NCI-H2171 treated with DMSO at 0.1 percent for 48 hours (cell line): ENCODE data around the gene FSD2.
"Not testable (repeated sequence)": the region's sequence is repeated elsewhere in the genome, so short reads cannot be mapped to it uniquely, and the experiment has no call there.

Source experiments
- DNase-seq: peaks from one replicate; lab custom pipeline; 2025; lab: John Stamatoyannopoulos, UW

FSD2 gene

DNA sequence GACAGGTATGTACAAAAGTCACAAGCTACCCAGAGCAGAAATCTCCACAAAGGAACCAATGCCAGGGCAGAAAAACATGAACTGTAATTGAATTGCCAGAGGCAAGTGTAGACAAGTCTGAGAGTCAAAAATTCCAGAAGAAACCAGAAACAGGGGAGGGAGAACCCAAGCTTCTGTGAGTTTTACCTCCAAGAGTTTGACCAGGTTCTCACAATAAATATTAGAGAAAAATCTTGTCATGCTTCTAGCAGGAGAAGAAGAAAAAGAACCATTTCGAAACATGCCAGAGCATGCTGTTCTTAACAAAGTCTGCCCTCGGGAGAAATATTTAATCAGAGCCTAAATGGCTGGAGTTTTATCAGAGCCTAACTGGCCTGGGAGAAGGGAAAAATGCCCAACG is 63.7 kb downstream of the FSD2 start:
- no peak for DNase-seq

DNA sequence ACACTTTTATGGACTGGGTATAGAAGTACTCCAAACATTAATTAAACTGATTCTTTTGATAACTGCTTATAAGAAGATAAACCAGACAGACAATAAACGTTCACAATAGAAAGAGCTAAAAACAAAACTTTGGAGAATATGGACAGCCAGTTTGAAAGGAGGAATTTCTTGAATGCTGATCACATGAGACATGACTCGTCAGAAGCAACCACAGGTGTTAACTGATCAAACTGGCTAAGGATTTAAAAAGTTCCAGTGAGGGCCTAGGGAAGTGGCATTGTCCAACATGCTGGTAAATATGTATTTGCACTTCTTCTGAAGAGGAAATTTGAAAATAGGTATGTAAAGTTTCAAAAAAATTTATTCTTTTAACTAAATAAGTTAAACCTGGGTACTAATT is 66.8 kb downstream of the FSD2 start:
- DNase-seq = no peak

DNA sequence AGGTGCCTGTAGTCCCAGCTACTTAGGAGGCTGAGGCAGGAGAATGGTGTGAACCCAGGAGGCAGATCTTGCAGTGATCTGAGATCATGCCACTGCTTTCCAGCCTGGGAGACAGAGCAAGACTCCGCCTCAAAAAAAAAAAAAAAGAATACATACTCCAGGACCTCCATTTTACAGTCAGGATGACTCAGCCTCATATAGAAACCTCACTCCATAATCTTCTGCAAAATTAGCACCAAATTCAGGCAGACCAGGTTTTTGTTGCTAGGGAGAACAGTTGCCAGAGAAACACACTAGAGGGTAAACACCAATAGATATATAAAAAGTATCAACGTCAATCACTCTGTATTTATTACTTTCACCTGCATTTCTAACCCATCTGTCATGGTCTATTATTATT is 67.9 kb downstream of the FSD2 start:
- peak; percentile 28 for DNase-seq

DNA sequence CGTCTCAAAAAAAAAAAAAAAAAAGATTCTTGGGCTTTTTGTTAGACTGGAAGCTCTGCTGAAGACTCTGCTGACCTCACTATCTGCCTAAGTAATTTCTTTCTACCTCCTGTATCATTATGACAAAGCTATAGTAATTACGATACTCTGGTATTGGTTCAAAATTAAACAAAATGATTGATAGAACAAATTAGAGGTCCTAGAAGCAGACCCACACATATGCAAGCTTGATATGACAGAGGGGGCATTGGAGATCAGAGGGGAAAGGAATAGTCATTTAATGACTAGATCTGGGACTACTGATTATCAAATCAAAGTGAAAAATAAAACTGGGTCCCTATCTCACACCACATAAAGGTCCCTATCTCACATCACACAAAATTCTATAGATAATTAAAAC is 74.3 kb downstream of the FSD2 start:
- no peak for DNase-seq

DNA sequence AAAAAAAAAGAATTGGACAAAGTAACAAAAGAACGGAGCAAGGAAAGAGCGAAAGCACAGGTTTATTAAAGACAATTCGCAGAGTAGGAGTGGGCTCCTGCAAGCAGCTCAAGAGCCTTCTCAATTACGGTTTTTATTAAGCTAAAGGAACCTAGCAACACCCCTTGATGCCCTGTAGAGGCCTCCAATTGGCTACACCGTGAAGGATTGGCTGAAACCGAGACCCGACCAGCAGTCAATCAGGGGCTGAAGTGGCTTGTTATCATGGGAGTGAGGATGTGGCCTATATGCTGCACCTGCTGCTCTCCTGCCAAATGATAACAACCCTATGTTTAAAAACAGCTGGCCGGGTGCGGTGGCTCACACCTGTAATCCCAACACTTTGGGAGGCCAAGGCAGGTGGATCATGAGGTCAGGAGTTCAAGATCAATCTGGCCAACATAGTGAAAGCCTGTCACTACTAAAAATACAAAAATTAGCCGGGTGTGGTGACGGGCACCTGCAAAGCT is 75.8 kb downstream of the FSD2 start:
- no peak for DNase-seq

DNA sequence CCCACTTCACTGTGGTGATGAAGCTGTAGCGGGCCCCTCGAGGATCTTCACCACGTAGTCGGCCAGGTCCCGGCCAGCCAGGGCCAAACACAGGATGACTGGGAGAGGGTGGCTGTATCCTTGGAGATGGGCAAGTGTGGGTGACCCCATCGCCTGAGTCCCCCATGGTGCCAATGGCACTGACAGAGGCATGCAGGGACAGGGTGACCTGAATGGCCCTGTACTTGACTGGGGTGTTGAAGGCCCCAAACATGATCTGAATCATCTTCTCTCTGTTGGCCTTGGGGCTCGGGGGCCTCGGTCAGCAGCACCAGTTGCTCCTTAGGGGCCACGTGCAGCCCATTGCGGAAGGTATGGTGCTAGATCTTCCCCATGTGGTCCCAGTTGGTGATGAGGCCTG is 79.1 kb downstream of the FSD2 start:
- DNase-seq = no peak

DNA sequence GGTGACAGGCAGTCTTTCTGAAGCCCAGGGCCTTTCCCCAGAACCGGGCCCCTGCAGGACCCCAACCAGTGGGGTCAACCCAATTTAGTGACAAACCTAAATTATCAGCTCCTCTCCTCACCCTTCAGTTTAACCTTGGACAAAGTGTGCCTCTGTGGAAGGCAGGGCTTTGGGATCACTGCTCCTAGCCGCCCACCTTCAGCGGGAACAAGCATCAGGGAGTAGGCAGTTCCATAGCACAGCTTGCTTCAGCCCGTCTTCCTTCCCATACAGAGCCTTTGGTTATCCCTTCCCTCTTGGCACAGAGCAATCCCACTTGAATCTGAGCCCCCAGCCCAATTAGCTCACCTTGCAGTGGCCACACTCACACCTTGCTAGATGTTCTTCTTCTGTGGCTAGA is 90.9 kb downstream of the FSD2 start:
- DNase-seq = no peak

DNA sequence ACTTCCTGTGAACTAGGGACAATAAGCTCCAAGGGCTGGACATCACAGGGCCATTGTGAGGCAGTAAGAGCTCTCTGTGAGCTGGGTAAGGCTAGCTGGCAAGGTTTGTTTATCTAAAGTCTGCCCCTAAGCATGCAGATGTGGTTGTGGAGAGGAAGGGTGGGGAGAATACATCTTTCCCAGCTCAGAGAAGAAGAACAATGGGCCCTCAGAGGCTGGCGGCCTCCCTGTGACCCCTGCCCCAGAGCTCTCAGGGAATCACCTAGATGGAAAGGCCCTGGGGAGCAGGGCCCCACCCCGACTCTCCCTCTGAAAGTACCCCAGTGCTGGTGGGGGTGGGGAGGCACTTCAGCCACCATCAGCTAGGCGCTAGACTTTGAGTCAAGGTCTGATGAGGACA is 91.9 kb downstream of the FSD2 start:
- no peak for DNase-seq

DNA sequence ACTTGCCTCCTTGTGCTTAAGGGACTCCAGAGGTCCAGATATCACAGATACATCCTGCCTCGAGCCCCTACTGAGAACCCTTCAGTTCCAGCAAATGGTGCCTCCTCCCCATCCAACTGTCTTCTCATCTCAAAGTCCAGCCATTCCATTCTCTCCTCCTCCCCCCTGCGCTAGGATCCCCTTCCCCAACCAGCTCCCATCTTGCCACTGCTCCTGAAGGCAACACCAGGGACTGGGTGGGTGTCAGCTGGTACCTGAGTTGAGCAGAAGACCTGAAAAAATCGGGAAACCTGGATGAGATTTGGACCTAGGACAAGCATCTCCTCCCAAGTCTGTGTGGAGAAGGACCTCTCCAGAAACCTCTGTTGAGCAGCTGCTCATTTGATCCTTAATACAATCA is 93.8 kb downstream of the FSD2 start:
- DNase-seq = no peak

DNA sequence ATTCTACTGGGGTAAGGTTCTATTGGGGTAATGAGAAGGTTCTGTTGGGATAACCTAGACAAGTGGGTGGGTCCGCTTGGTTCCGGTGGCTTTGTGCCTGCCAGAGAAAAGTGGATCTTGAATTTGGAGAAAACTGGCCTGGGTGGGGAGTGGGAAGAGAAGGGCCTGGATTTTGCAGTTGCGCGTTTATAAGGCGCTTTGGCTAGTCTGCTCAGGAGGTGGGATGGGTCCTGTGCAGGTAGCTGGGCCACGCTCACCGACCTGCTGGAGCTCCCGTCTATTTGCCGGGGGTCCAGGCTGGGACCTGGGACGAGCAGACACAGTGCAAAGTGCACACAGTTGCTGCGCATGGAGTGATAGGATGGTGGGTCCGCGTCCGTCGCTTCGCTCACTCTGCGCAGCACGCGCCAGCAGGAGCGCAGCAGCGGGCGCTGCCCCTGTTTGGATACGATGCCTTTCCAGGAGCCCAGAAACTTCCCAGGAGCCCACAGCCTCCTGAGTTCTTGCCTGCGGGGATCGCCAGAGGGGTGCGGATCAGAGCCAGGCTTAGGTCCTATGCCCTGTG is 94.9 kb downstream of the FSD2 start:
- DNase-seq = no peak

DNA sequence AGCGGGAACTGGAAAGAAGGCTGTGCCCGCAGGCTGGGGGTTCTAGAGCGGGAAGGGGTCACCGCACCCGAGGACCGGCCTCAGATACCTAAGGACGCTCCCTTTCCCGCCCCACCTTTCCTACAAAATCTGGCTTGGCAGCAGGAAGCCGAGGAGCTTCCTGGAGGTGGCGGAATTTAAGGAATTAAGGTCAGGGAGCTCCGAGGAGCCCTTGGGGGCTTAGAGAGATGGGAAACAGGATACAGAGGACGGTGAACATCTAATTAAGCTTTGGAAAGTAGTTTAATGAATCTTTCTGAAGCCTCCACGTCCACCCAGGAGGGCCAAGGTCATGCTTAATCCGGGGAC is 95.7 kb downstream of the FSD2 start:
- DNase-seq = no peak

DNA sequence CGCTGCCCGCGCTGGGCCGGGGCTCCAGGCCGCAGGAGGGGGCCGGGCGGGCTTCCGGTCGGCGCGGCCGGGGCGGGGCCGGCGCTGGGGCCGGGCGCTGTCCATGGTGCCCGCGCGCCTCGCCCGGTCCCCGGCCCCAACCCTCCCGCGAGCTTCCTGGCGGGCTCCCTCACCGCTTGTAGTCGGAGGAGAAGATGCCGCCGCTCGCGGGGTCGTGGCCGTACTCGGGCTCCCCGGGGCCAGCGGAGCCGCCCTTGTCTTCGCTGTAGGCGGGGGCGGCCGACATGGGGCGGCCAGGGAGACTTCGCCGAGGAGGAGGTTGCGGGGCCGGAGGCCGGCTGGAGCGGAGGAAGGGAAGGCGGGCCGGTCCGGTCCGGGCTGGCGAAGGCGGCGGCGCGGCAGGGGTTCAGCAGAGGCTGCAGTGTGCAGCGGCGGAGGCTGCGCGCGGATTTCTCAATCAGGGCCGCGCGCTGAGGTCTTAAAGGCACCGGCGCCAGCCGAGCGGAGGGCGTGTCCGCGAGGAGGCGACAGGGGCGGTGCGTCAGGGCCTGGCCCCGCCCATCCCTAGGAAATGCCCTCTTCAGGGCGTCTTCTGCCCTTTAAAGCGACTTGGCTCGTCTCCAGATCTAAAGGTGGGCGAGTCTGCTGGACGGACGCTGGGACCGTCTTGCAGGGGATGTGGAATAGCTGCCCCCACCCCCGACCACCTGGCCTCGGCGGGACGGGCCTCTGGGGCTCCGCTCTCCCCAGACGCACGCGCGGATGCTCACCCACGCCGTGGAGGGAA is 96.3 kb downstream of the FSD2 start, which contains the start of gene AP3B2:
TSS of gene AP3B2 (minus strand) at position 455 of the 787 bp plus-strand sequence. CDS start at position 286, 169 bp downstream.
- peak; percentile 88 for DNase-seq

DNA sequence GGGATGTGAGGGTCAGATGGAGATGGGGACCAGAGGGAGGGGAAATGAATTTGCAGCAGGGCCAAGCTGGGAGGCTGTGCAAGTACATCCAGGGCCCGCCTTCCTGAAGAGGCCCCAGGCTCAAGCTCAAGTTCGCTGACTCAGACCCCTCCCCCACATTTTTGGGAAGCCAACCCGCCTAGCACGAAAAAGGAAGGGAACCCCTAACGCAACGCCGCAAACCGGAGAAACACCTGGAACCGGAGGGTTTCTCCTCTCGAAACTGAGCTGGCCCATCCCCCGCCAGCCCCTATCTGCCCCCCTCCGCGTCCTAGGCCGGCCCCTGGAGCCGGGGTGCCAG is 96.8 kb downstream of the FSD2 start:
- peak; percentile 29 for DNase-seq

DNA sequence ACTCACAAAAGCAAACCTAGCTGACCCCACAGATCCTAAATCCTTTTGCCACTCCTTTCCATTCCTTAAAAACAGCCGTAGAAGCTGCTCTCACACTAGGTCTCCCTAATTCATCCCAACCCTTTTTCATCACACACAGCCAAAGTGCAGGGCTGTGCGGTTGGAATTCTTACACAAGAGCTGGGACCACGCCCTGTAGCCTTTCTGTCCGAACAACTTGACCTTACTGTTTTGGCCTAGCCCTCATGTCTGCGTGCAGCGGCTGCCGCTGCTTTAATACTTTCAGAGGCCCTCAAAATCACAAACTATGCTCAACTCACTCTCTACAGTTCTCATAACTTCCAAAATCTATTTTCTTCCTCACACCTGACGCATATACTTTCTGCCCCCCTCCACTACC is 100.0 kb downstream of the FSD2 start:
- not testable (repeated sequence) for DNase-seq
